Measurements from ENCODE around the gene C17orf75.

Gene C17orf75

GRCh38 chr17:32385971-32386370 lies 44.0 kb upstream of the C17orf75 start:
- TF ChIP-seq, protein P1, sequence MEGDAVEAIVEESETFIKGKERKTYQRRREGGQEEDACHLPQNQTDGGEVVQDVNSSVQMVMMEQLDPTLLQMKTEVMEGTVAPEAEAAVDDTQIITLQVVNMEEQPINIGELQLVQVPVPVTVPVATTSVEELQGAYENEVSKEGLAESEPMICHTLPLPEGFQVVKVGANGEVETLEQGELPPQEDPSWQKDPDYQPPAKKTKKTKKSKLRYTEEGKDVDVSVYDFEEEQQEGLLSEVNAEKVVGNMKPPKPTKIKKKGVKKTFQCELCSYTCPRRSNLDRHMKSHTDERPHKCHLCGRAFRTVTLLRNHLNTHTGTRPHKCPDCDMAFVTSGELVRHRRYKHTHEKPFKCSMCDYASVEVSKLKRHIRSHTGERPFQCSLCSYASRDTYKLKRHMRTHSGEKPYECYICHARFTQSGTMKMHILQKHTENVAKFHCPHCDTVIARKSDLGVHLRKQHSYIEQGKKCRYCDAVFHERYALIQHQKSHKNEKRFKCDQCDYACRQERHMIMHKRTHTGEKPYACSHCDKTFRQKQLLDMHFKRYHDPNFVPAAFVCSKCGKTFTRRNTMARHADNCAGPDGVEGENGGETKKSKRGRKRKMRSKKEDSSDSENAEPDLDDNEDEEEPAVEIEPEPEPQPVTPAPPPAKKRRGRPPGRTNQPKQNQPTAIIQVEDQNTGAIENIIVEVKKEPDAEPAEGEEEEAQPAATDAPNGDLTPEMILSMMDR (conservative IDR thresholded peaks at IDR 0.05; ENCODE audit: low read depth, low read length), result no peak
- Histone ChIP-seq H4K20me1 (ENCODE audit: insufficient read depth) (no peaks in the 10 kb centered on the region), H3K9ac (no peak overlapping the region), H3K27ac (no peak overlapping the region), H2AFZ (ENCODE audit: low read depth) (no peak overlapping the region), H3K4me1 (ENCODE audit: low read depth, poor library complexity, severe bottlenecking) (no peaks in the 10 kb centered on the region), H3K27me3 (ENCODE audit: insufficient read depth, low read depth) (no peaks in the 10 kb centered on the region), H3K79me2 (ENCODE audit: insufficient read depth, low read depth) (no peaks in the 10 kb centered on the region), H3K4me3 (IDR thresholded peaks at IDR 0.05; ENCODE audit: insufficient read depth, low read depth, low read length) (no peak overlapping the region), H3K36me3 (ENCODE audit: insufficient read depth) (no peaks in the 10 kb centered on the region), H3K4me2 (no peak overlapping the region)

GRCh38 chr17:32385121-32385520 lies 43.1 kb upstream of the C17orf75 start:
- Histone ChIP-seq H3K27ac (no peak overlapping the region), H3K27me3 (ENCODE audit: insufficient read depth, low read depth) (no peaks in the 10 kb centered on the region), H2AFZ (ENCODE audit: low read depth) (no peak overlapping the region), H3K9ac (no peak overlapping the region), H3K4me3 (IDR thresholded peaks at IDR 0.05; ENCODE audit: insufficient read depth, low read depth, low read length) (no peak overlapping the region), H3K36me3 (ENCODE audit: insufficient read depth) (no peaks in the 10 kb centered on the region), H3K79me2 (ENCODE audit: insufficient read depth, low read depth) (no peaks in the 10 kb centered on the region), H4K20me1 (ENCODE audit: insufficient read depth) (no peaks in the 10 kb centered on the region), H3K4me2 (no peak overlapping the region), H3K4me1 (ENCODE audit: low read depth, poor library complexity, severe bottlenecking) (no peaks in the 10 kb centered on the region)
- TF ChIP-seq, protein P1 (conservative IDR thresholded peaks at IDR 0.05; ENCODE audit: low read depth, low read length), result no peak

DNA sequence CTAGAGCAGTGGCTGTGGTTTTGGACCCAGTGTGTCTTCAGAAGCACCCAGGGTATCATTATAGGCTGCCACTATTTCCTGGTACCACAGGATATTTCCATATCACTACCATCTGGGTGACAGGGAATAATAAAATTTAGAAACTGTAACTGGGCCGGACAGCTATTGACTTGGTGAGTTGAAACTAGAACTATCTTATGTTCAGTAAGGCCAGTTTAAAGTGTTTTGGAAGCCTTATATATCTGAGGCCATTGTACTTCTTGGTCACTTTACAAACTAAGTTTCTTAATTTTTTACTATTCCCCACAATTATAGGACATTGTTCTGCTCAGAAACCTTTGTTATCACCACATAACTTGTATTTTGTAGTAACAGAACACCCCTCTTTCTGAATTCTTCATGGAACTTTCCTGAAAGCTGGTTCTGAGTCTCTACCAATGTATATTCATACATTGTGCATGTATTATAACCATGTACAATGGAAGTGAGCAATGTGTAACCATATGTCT lies 42.0 kb upstream of the C17orf75 start:
- Histone ChIP-seq H3K79me2 (ENCODE audit: insufficient read depth, low read depth) (no peaks in the 10 kb centered on the region), H3K27ac (no peak overlapping the region), H3K27me3 (ENCODE audit: insufficient read depth, low read depth) (no peaks in the 10 kb centered on the region), H3K36me3 (ENCODE audit: insufficient read depth) (no peaks in the 10 kb centered on the region), H3K4me1 (ENCODE audit: low read depth, poor library complexity, severe bottlenecking) (no peaks in the 10 kb centered on the region), H4K20me1 (ENCODE audit: insufficient read depth) (no peaks in the 10 kb centered on the region), H2AFZ (ENCODE audit: low read depth) (no peak overlapping the region), H3K4me3 (IDR thresholded peaks at IDR 0.05; ENCODE audit: insufficient read depth, low read depth, low read length) (no peak overlapping the region), H3K4me2 (no peak overlapping the region), H3K9ac (no peak overlapping the region)
- TF ChIP-seq, protein P1 (conservative IDR thresholded peaks at IDR 0.05; ENCODE audit: low read depth, low read length), result no peak

- Histone ChIP-seq H3K27ac (no peak overlapping the region), H3K4me2 (no peak overlapping the region), H3K36me3 (ENCODE audit: insufficient read depth) (no peaks in the 10 kb centered on the region; the same call in 1 of the 2 replicates), H3K4me1 (ENCODE audit: low read depth, poor library complexity, severe bottlenecking) (peaks cover 4% of the 10 kb centered on the region), H3K9ac (no peak overlapping the region), H3K4me3 (IDR thresholded peaks at IDR 0.05; ENCODE audit: insufficient read depth, low read depth, low read length) (no peak overlapping the region), H2AFZ (ENCODE audit: low read depth) (no peak overlapping the region), H3K27me3 (ENCODE audit: insufficient read depth, low read depth) (no peaks in the 10 kb centered on the region), H4K20me1 (ENCODE audit: insufficient read depth) (no peaks in the 10 kb centered on the region), H3K79me2 (ENCODE audit: insufficient read depth, low read depth) (no peaks in the 10 kb centered on the region)
- TF ChIP-seq, protein P1 (conservative IDR thresholded peaks at IDR 0.05; ENCODE audit: low read depth, low read length), result no peak
Observed at GRCh38 chr17:32382526-32383223, 40.7 kb upstream of the C17orf75 start.

Measured in KMS-11 (cell line).